HUES64 (cell line): Measurements from ENCODE around the gene CD52.
"Not testable (repeated sequence)": the region's sequence is repeated elsewhere in the genome, so short reads cannot be mapped to it uniquely, and the experiment has no call there.

Source experiments
- H3K27ac ChIP-seq: 2 replicates; pipeline ENCODE4 v1.7.0; 2013; ENCODE audit warnings: low read depth, low read length, inconsistent platforms
- H3K27me3 ChIP-seq: 2 replicates; pipeline ENCODE4 v1.6.1; 2013; ENCODE audit warnings: mild to moderate bottlenecking, low read length; ENCODE audit not compliant: insufficient read depth
- H3K36me3 ChIP-seq: 2 replicates; pipeline ENCODE4 v1.6.1; 2013; ENCODE audit warnings: mild to moderate bottlenecking, low read length; ENCODE audit not compliant: insufficient read depth
- H3K4me1 ChIP-seq: 2 replicates; pipeline ENCODE4 v1.6.1; 2013; ENCODE audit warnings: mild to moderate bottlenecking, low read length, moderate library complexity; ENCODE audit not compliant: insufficient read depth
- H3K4me3 ChIP-seq: 2 replicates; pipeline ENCODE4 v1.5.1; 2013; ENCODE audit warnings: mild to moderate bottlenecking, low read length, moderate library complexity
- H3K9ac ChIP-seq: 2 replicates; pipeline ENCODE4 v1.6.1; 2013; ENCODE audit warnings: mild to moderate bottlenecking, low read depth, low read length
- H3K9me3 ChIP-seq: 2 replicates; pipeline ENCODE4 v1.6.1; 2013; ENCODE audit warnings: low read depth, low read length; ENCODE audit not compliant: insufficient read depth
- WGBS: fragments of 150-250, 120-280 bp; methylation state at CpG from one replicate; pipeline ENCODE4 v1.1.7; 2013; ENCODE audit warnings: missing lambda C conversion rate; 5-methylcytosine and 5-hydroxymethylcytosine counted together

Gene CD52

GRCh38 chr1:26324550-26324949 is 6.8 kb downstream of the CD52 start:
- no peaks in the 10 kb centered on the region for H3K27me3 ChIP-seq
- no peaks in the 10 kb centered on the region for H3K9me3 ChIP-seq
- H3K4me3 ChIP-seq: no peak overlapping the region
- no peaks in the 10 kb centered on the region for H3K4me1 ChIP-seq
- H3K36me3 ChIP-seq: peaks cover 41% of the 10 kb centered on the region
- no peak overlapping the region for H3K9ac ChIP-seq
- no peak overlapping the region for H3K27ac ChIP-seq
- 92% methylated on average over 3 of the region's 3 CpGs for WGBS

GRCh38 chr1:26327956-26328362 is 10.2 kb downstream of the CD52 start:
- Histone ChIP-seq H3K4me3 (no peak overlapping the region), H3K27ac (no peak overlapping the region)

GRCh38 chr1:26328597-26328996 is 10.8 kb downstream of the CD52 start:
- H3K4me1 ChIP-seq: no peaks in the 10 kb centered on the region
- WGBS: 84% methylated on average over 8 of the region's 8 CpGs
- H3K4me3 ChIP-seq: no peak overlapping the region
- peaks cover 43% of the 10 kb centered on the region for H3K36me3 ChIP-seq
- H3K9ac ChIP-seq: no peak overlapping the region
- no peaks in the 10 kb centered on the region for H3K9me3 ChIP-seq
- H3K27ac ChIP-seq: no peak overlapping the region
- H3K27me3 ChIP-seq: no peaks in the 10 kb centered on the region

More at GRCh38 chr1:26327956-26328362, 10.2 kb downstream of the CD52 start:
- no peaks in the 10 kb centered on the region for H3K9me3 ChIP-seq
- H3K4me1 ChIP-seq: no peaks in the 10 kb centered on the region
- no peaks in the 10 kb centered on the region for H3K27me3 ChIP-seq
- peaks cover 49% of the 10 kb centered on the region for H3K36me3 ChIP-seq
- no peak overlapping the region for H3K9ac ChIP-seq
- 83% methylated on average over 8 of the region's 8 CpGs for WGBS

GRCh38 chr1:26329380-26329779 is 11.6 kb downstream of the CD52 start:
- H3K9ac ChIP-seq, H3K27ac ChIP-seq, H3K4me3 ChIP-seq, H3K27me3 ChIP-seq, H3K9me3 ChIP-seq, H3K4me1 ChIP-seq: not testable (repeated sequence)
- WGBS: 98% methylated on average over 4 of the region's 4 CpGs
- H3K36me3 ChIP-seq: peaks cover 35% of the 10 kb centered on the region

- WGBS: 97% methylated on average over 5 of the region's 5 CpGs
These were observed 12.5 kb downstream of the CD52 start for GRCh38 chr1:26330276-26330675.

GRCh38 chr1:26333312-26333711 is 15.6 kb downstream of the CD52 start:
- not testable (repeated sequence) for H3K27me3 ChIP-seq, H3K9me3 ChIP-seq, H3K27ac ChIP-seq, H3K9ac ChIP-seq, H3K4me3 ChIP-seq
- 96% methylated on average over 8 of the region's 8 CpGs for WGBS
- H3K4me1 ChIP-seq: peaks cover 24% of the 10 kb centered on the region
- peaks cover 16% of the 10 kb centered on the region for H3K36me3 ChIP-seq

More at GRCh38 chr1:26330276-26330675, 12.5 kb downstream of the CD52 start:
- Histone ChIP-seq H3K4me3 (no peak overlapping the region), H3K36me3 (peaks cover 27% of the 10 kb centered on the region), H3K9ac (no peak overlapping the region), H3K27me3 (no peaks in the 10 kb centered on the region), H3K4me1 (peaks cover 5% of the 10 kb centered on the region), H3K9me3 (no peaks in the 10 kb centered on the region), H3K27ac (no peak overlapping the region)

GRCh38 chr1:26335774-26336476 is 18.2 kb downstream of the CD52 start:
- peak overlapping the region; percentile 86 for H3K4me3 ChIP-seq
- H3K9me3 ChIP-seq: no peaks in the 10 kb centered on the region
- no peak overlapping the region for H3K27ac ChIP-seq
- peaks cover 8% of the 10 kb centered on the region for H3K36me3 ChIP-seq
- H3K27me3 ChIP-seq: peaks cover 9% of the 10 kb centered on the region; the same call in 1 of the 2 replicates
- 3% methylated on average over 40 of the region's 41 CpGs for WGBS
- peaks cover 25% of the 10 kb centered on the region for H3K4me1 ChIP-seq
- peak overlapping the region; percentile 62 for H3K9ac ChIP-seq

GRCh38 chr1:26336477-26337205 is 18.9 kb downstream of the CD52 start:
- Histone ChIP-seq H3K27me3 (peaks cover 9% of the 10 kb centered on the region; the same call in 1 of the 2 replicates), H3K27ac (peak overlapping the region; percentile 26; the same call in 1 of the 2 replicates), H3K9ac (peak overlapping the region; percentile 58), H3K36me3 (peaks cover under 1% of the 10 kb centered on the region), H3K4me3 (peak overlapping the region; percentile 86), H3K9me3 (no peaks in the 10 kb centered on the region), H3K4me1 (peaks cover 25% of the 10 kb centered on the region)
- WGBS: 13% methylated on average over 52 of the region's 52 CpGs

- 64% methylated on average over 6 of the region's 7 CpGs for WGBS
- H3K27ac ChIP-seq: no peak overlapping the region
These were observed 19.4 kb downstream of the CD52 start for GRCh38 chr1:26337206-26337535.

GRCh38 chr1:26337625-26338024 is 19.9 kb downstream of the CD52 start:
- H3K4me3 ChIP-seq: no peak overlapping the region
- H3K4me1 ChIP-seq: peaks cover 25% of the 10 kb centered on the region
- WGBS: 73% methylated on average over 4 of the region's 4 CpGs
- H3K36me3 ChIP-seq: no peaks in the 10 kb centered on the region
- no peak overlapping the region for H3K9ac ChIP-seq
- no peak overlapping the region for H3K27ac ChIP-seq
- H3K27me3 ChIP-seq: peaks cover 9% of the 10 kb centered on the region; the same call in 1 of the 2 replicates
- no peaks in the 10 kb centered on the region for H3K9me3 ChIP-seq

More at GRCh38 chr1:26337206-26337535, 19.4 kb downstream of the CD52 start:
- no peak overlapping the region for H3K4me3 ChIP-seq
- H3K9ac ChIP-seq: peak overlapping the region; percentile 58; the same call in 1 of the 2 replicates
- H3K9me3 ChIP-seq: no peaks in the 10 kb centered on the region
- peaks cover 9% of the 10 kb centered on the region; the same call in 1 of the 2 replicates for H3K27me3 ChIP-seq
- H3K36me3 ChIP-seq: no peaks in the 10 kb centered on the region
- peaks cover 25% of the 10 kb centered on the region for H3K4me1 ChIP-seq

- H3K36me3 ChIP-seq: no peaks in the 10 kb centered on the region
- no peaks in the 10 kb centered on the region for H3K9me3 ChIP-seq
- H3K27ac ChIP-seq: no peak overlapping the region
- H3K4me3 ChIP-seq: no peak overlapping the region
- H3K27me3 ChIP-seq: peaks cover 9% of the 10 kb centered on the region; the same call in 1 of the 2 replicates
- WGBS: 92% methylated on average over 1 of the region's 1 CpG
- peaks cover 25% of the 10 kb centered on the region for H3K4me1 ChIP-seq
- H3K9ac ChIP-seq: no peak overlapping the region
These were observed 20.9 kb downstream of the CD52 start for GRCh38 chr1:26338670-26339069.
